GM13977 (cell line): ENCODE data around the gene PDCD4.
"Not testable (repeated sequence)": the region's sequence is repeated elsewhere in the genome, so short reads cannot be mapped to it uniquely, and the experiment has no call there.

ENCODE experiments used
- DNase-seq: peaks from one replicate; pipeline ENCODE4 v3.0.0; 2012; ENCODE audit warnings: low spot score
- CTCF ChIP-seq: IDR thresholded peaks from 2 replicates; pipeline ENCODE4 v1.5.1; 2012; ENCODE audit warnings: mild to moderate bottlenecking, control low read depth; ENCODE audit not compliant: insufficient read depth; ENCODE audit errors: extremely low read depth, missing control alignments
- in situ Hi-C: fragments of 300-500 bp; cut with MboI; formaldehyde crosslinking; loops from one replicate; pipeline ENCODE4 v1.12.0; 2022; ENCODE audit warnings: low sequenced_read_pairs, low pct_unique_long_range_greater_than_20kb, mixed read lengths, inconsistent platforms; ENCODE audit not compliant: unreplicated experiment

PDCD4 gene

GRCh38 chr10:110864662-110865140, 7.0 kb upstream of the PDCD4 start:
- in situ Hi-C loops = no loop called here
- no peak for DNase-seq
- no peak for TF ChIP-seq CTCF

- in situ Hi-C loops = no loop called here
- TF ChIP-seq CTCF = no peak
- DNase-seq = no peak
Observed at GRCh38 chr10:110865186-110865808, 6.4 kb upstream of the PDCD4 start.

GRCh38 chr10:110865809-110866482, 5.8 kb upstream of the PDCD4 start:
- no peak for DNase-seq
- TF ChIP-seq CTCF = no peak
- in situ Hi-C loops = no loop called here

GRCh38 chr10:110867011-110867806, 4.5 kb upstream of the PDCD4 start:
- in situ Hi-C loops, DNase-seq: not testable (repeated sequence)

- DNase-seq = no peak
- in situ Hi-C loops = no loop called here
- no peak for TF ChIP-seq CTCF
Observed at GRCh38 chr10:110867807-110868465, 3.8 kb upstream of the PDCD4 start.

- DNase-seq = no peak
- in situ Hi-C loops = no loop called here
- TF ChIP-seq CTCF = no peak
Observed at GRCh38 chr10:110868981-110869380, 2.7 kb upstream of the PDCD4 start.
